CD4-positive, CD25-positive, alpha-beta regulatory T cell (primary cell): ENCODE measurements around the gene ST6GALNAC5. TPM values are rescaled to one million over a fixed set of nuclear protein-coding genes. Genes with fewer than 3 reads are reported as not detected.
"Not testable (repeated sequence)": the region's sequence is repeated elsewhere in the genome, so short reads cannot be mapped to it uniquely, and the experiment has no call there.

Experiments
- ATAC-seq, 2 donors: fragments of 150-1000 bp; cut with Tn5 transposase; one replicate each; pipeline ENCODE4 v1.10.0; 2021; ENCODE audit warnings: low read depth in 2 of 2, moderate number of reproducible peaks in 2 of 2, moderate library complexity in 1 of 2
- DNase-seq, 3 donors: peaks; one replicate each; pipeline versions ENCODE4 v3.0.0 to v3.0.0-alpha.2; 2012 to 2022; ENCODE audit warnings: mixed read lengths in 1 of 3
- H3K27ac ChIP-seq: one replicate; pipeline ENCODE4 v1.7.0; 2013; ENCODE audit warnings: mild to moderate bottlenecking, low read length; ENCODE audit not compliant: insufficient read depth, poor library complexity, severe bottlenecking
- H3K27me3 ChIP-seq: one replicate; pipeline ENCODE4 v1.7.0; 2013; ENCODE audit warnings: low read length; ENCODE audit not compliant: control insufficient read depth, insufficient read depth
- H3K36me3 ChIP-seq: one replicate; pipeline ENCODE4 v1.7.0; 2013; ENCODE audit warnings: mild to moderate bottlenecking, low read length, moderate library complexity; ENCODE audit not compliant: control insufficient read depth, insufficient read depth
- H3K4me1 ChIP-seq: 2 replicates; pipeline ENCODE4 v1.7.0; 2013; ENCODE audit warnings: mild to moderate bottlenecking, low read length; ENCODE audit not compliant: insufficient read depth, control insufficient read depth, poor library complexity, severe bottlenecking
- H3K4me3 ChIP-seq: one replicate; pipeline ENCODE4 v1.7.0; 2013; ENCODE audit warnings: low read depth, mild to moderate bottlenecking, low read length, moderate library complexity
- H3K9me3 ChIP-seq, 2 experiments: 1 replicate in 1 of 2; 2 replicates in 1 of 2; pipeline ENCODE4 v1.7.0; 2013; ENCODE audit warnings: low read length in 2 of 2, mild to moderate bottlenecking in 1 of 2, moderate library complexity in 1 of 2; ENCODE audit not compliant: control insufficient read depth in 2 of 2
- H3K27ac Mint-ChIP-seq, 3 donors: one replicate each; pipeline ENCODE4 v1.8.0; 2020 to 2022; ENCODE audit warnings: mild to moderate bottlenecking in 3 of 3, mixed read lengths in 3 of 3, moderate library complexity in 2 of 3
- H3K27me3 Mint-ChIP-seq: one replicate; pipeline ENCODE4 v1.8.0; 2022; ENCODE audit warnings: mild to moderate bottlenecking, mixed read lengths
- H3K36me3 Mint-ChIP-seq: one replicate; pipeline ENCODE4 v1.8.0; 2020; ENCODE audit warnings: mixed read lengths
- H3K4me1 Mint-ChIP-seq, 4 donors: one replicate each; pipeline ENCODE4 v1.8.0; 2020 to 2022; ENCODE audit warnings: mixed read lengths in 4 of 4, mild to moderate bottlenecking in 1 of 4
- H3K4me3 Mint-ChIP-seq, 4 donors: one replicate each; pipeline ENCODE4 v1.8.0; 2020 to 2022; ENCODE audit warnings: mild to moderate bottlenecking in 4 of 4, mixed read lengths in 4 of 4, moderate library complexity in 3 of 4
- H3K9me3 Mint-ChIP-seq, 7 donors: one replicate each; pipeline ENCODE4 v1.8.0; 2020 to 2022; ENCODE audit warnings: mixed read lengths in 7 of 7, mild to moderate bottlenecking in 3 of 7, moderate library complexity in 2 of 7
- polyA plus RNA-seq, 4 donors: library from polyadenylated mRNA; unstranded; fragments of 300-500 nt; fragmentation: Illumina TruSeq; gene quantifications; one replicate each; pipeline ENCODE4 v1.2.3, GENCODE V29; 2021
- total RNA-seq: library from RNA; stranded (reverse); gene quantifications from one replicate; pipeline ENCODE4 v1.2.3, GENCODE V29; 2022

The ST6GALNAC5 gene
- total RNA-seq (not detected), polyA plus RNA-seq (under 1 TPM in 1 of 4 donors, not detected in 3; 0.30 TPM)

- peak in 1 of 3 donors; percentile 4 for DNase-seq
- peaks cover 0 to 13% (median 0%) of the 10 kb centered on the region in 4 donors for H3K4me1 Mint-ChIP-seq
- peaks cover 0 to 4% (median 0%) of the 10 kb centered on the region in 7 donors for H3K9me3 Mint-ChIP-seq
- H3K4me3 Mint-ChIP-seq: peak within 1 kb of the TSS in 3 of 4 donors; percentile 27 to 70 (median 64)
- Histone ChIP-seq H3K36me3 (no peaks in the 10 kb centered on the region), H3K27ac (no peak within 1 kb of the TSS), H3K4me1 (peaks cover 4% of the 10 kb centered on the region), H3K4me3 (no peak within 1 kb of the TSS), H3K9me3 (no peaks in the 10 kb centered on the region), H3K27me3 (peaks cover 19% of the 10 kb centered on the region)
- no peak within 1 kb of the TSS for H3K27ac Mint-ChIP-seq
- no peak for ATAC-seq
- H3K36me3 Mint-ChIP-seq: no peaks in the 10 kb centered on the region
- peaks cover 63% of the 10 kb centered on the region for H3K27me3 Mint-ChIP-seq
These were observed at the start of gene ST6GALNAC5 for GRCh38 chr1:76867342-76868130. ST6GALNAC5 (plus strand) TSS chr1:76867480.

DNA sequence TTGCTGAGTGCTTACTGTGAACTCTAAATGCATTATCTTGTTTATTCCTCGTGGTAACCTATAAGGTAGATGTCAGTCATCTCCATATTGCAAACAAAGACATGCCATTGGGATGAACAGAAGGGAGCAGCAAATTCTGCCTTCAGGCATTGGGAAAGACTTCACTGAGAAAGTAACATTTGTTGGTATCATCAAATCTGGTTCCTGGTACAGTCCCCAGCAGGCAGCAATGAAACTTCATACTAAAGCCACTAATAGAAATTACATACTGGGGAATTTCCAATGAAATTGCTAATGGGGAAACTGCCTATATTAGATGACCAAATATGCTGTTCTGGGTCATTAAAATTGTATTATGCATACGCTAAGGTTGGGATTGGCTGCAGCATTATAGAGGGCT is 47.3 kb upstream of the ST6GALNAC5 start:
- Histone ChIP-seq H3K27me3 (no peaks in the 10 kb centered on the region), H3K9me3 (no peaks in the 10 kb centered on the region), H3K27ac (no peak overlapping the region), H3K4me3 (no peak overlapping the region), H3K36me3 (no peaks in the 10 kb centered on the region), H3K4me1 (no peaks in the 10 kb centered on the region)
- peaks cover 0 to 3% (median 0%) of the 10 kb centered on the region in 7 donors for H3K9me3 Mint-ChIP-seq
- no peak overlapping the region for H3K4me3 Mint-ChIP-seq
- H3K36me3 Mint-ChIP-seq: no peaks in the 10 kb centered on the region
- DNase-seq (no peak), ATAC-seq (no peak)
- peaks cover 16% of the 10 kb centered on the region for H3K27me3 Mint-ChIP-seq
- no peak overlapping the region for H3K27ac Mint-ChIP-seq
- H3K4me1 Mint-ChIP-seq: no peaks in the 10 kb centered on the region

GRCh38 chr1:76822961-76823360 is 44.3 kb upstream of the ST6GALNAC5 start:
- H3K27me3 Mint-ChIP-seq: peaks cover 16% of the 10 kb centered on the region
- not testable (repeated sequence) for H3K27me3 ChIP-seq, H3K27ac Mint-ChIP-seq, H3K9me3 ChIP-seq, H3K4me1 Mint-ChIP-seq, H3K9me3 Mint-ChIP-seq, DNase-seq, H3K4me3 Mint-ChIP-seq, H3K36me3 ChIP-seq, H3K4me3 ChIP-seq, H3K36me3 Mint-ChIP-seq, H3K27ac ChIP-seq, H3K4me1 ChIP-seq, ATAC-seq

DNA sequence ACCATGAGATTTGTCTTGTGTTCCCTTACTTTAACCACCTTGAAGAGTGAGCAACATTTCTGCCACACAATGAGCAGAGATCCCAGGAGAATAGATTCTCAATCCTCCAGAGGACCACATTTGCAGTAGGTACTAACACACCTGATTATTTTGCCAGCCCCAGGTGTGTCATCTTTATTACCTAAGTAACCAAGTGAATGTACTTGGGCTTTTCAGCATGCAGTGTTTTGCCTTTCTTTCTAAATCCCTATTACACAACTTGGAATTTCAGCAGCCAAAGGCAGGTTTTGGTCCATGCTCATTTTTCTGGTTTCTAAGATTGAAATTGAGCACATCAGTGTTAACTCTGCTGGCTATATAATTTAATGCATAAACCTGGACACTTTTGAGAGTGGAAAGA is 43.2 kb upstream of the ST6GALNAC5 start:
- Mint-ChIP-seq H3K27ac (no peak overlapping the region), H3K4me3 (no peak overlapping the region), H3K4me1 (no peaks in the 10 kb centered on the region), H3K36me3 (no peaks in the 10 kb centered on the region), H3K27me3 (peaks cover 16% of the 10 kb centered on the region), H3K9me3 (peaks cover 0 to 4% (median 0%) of the 10 kb centered on the region in 7 donors)
- Histone ChIP-seq H3K27me3 (no peaks in the 10 kb centered on the region), H3K4me1 (no peaks in the 10 kb centered on the region), H3K9me3 (no peaks in the 10 kb centered on the region), H3K36me3 (no peaks in the 10 kb centered on the region), H3K4me3 (no peak overlapping the region), H3K27ac (no peak overlapping the region)
- ATAC-seq (no peak), DNase-seq (no peak)

DNA sequence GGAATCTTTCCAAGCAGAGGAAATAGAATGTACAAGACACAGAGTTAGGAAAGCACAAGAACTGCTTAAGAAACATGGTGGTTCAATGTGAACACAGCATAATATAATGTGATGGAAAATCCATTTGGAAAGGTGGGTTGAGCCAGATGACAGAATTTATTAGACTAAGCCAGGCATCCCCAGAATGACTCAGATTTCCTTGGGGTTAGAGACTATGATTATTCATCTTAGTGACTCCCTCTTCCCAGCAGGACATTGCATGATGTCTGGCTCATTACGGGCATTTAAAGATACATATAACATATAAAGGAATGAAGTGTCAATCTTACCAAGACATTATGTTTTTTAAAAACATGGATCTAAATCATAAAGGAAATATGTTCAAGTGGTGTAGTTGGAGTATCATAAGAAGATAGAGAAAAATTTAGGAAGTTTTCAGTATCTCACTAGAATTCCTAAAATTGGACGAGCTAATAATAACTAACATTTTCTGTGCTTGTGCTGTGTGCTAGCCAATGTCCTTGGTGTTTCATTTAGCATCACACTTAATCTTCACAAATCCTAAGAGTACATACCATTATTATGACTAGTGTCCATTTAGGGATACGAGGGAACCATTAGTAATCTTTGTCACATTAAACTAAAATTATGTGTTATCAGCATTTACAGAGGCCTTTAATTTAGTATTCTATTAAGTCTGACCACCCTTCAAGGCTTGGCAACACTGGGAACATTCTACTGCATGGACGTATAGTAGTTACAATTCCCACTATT is 41.0 kb upstream of the ST6GALNAC5 start:
- Mint-ChIP-seq H3K27me3 (peaks cover 16% of the 10 kb centered on the region), H3K9me3 (peaks cover 0 to 4% (median 0%) of the 10 kb centered on the region in 7 donors), H3K4me3 (no peak overlapping the region), H3K27ac (no peak overlapping the region), H3K36me3 (no peaks in the 10 kb centered on the region), H3K4me1 (peaks cover 0 to 8% (median 3%) of the 10 kb centered on the region in 4 donors)
- DNase-seq (no peak), ATAC-seq (no peak)
- H3K27me3 ChIP-seq: no peaks in the 10 kb centered on the region
- H3K27ac ChIP-seq: no peak overlapping the region
- no peaks in the 10 kb centered on the region for H3K4me1 ChIP-seq
- H3K36me3 ChIP-seq: no peaks in the 10 kb centered on the region
- H3K9me3 ChIP-seq: no peaks in the 10 kb centered on the region
- H3K4me3 ChIP-seq: no peak overlapping the region

DNA sequence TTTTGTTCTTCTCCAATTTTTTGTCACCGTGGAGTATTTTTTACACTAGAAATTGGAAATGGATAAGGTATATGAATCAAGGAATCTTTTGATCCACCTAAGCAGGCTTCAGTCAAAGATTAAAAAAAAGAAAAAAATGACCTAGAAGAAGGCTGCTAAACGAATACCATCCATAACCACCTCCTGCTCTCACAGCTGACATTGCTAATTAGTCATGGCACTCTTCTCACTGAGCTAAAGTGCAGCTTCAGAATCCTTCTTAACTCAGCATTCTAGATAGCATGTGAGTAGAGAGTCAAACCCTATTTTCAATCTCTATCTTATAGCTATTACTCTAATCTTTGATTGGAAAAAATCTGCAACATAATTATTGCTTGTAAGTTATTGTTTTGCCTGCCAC is 40.2 kb upstream of the ST6GALNAC5 start:
- Mint-ChIP-seq H3K4me1 (peaks cover 0 to 8% (median 3%) of the 10 kb centered on the region in 4 donors), H3K4me3 (no peak overlapping the region), H3K27ac (no peak overlapping the region), H3K9me3 (peaks cover 0 to 4% (median 0%) of the 10 kb centered on the region in 7 donors), H3K36me3 (no peaks in the 10 kb centered on the region), H3K27me3 (peaks cover 16% of the 10 kb centered on the region)
- DNase-seq (no peak), ATAC-seq (no peak)
- no peaks in the 10 kb centered on the region for H3K27me3 ChIP-seq
- H3K27ac ChIP-seq: no peak overlapping the region
- H3K9me3 ChIP-seq: no peaks in the 10 kb centered on the region
- H3K4me3 ChIP-seq: no peak overlapping the region
- H3K4me1 ChIP-seq: no peaks in the 10 kb centered on the region
- no peaks in the 10 kb centered on the region for H3K36me3 ChIP-seq

- Mint-ChIP-seq H3K27ac (no peak overlapping the region), H3K4me1 (peaks cover 0 to 8% (median 3%) of the 10 kb centered on the region in 4 donors), H3K36me3 (no peaks in the 10 kb centered on the region), H3K4me3 (peak overlapping the region in 1 of 4 donors; percentile 22), H3K9me3 (peaks cover 0 to 3% (median 0%) of the 10 kb centered on the region in 7 donors), H3K27me3 (no peaks in the 10 kb centered on the region)
- Histone ChIP-seq H3K27me3 (no peaks in the 10 kb centered on the region), H3K36me3 (no peaks in the 10 kb centered on the region), H3K27ac (no peak overlapping the region), H3K4me1 (no peaks in the 10 kb centered on the region), H3K4me3 (no peak overlapping the region), H3K9me3 (no peaks in the 10 kb centered on the region)
- DNase-seq (peak in 1 of 3 donors; percentile 42), ATAC-seq (peak in 1 of 2 donors; percentile 18)
These were observed 36.9 kb upstream of the ST6GALNAC5 start for GRCh38 chr1:76830373-76830772.
